ENCODE measurements around the gene DHFR. TPM values are rescaled to one million over a fixed set of nuclear protein-coding genes. Genes with fewer than 3 reads are reported as not detected.

Gene DHFR
- polyA plus RNA-seq, 1 of the 3 experiments (the other 2 are of a cell fraction), result 16.6 TPM

DNA sequence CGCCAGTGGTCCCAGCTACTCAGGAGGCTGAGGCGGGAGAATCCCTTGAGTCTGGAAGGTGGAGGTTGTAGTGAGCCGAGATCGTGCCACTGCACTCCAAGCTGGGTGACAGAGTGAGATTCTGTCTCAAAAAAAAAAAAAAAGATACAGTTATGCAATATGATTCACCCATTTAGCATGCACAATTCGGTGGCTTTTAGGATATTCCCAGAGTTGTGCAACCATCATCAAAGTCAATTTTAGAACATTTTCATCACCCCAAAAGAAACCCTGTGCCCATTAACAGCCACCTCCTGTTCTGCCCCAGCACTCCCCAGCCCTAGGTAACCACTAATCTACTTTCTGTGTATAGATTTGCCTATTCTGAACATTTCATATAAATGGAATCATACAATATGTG, 4.3 kb upstream of the DHFR start:
- H3K36me3 ChIP-seq (replicated peaks in 1 of 2; ENCODE audit: control insufficient read depth in 1 of 2, insufficient read depth in 2 of 2, low read length in 1 of 2), result peaks cover 32 to 58% of the 10 kb centered on the region in 2 experiments
- no peak overlapping the region for H2AFZ ChIP-seq (ENCODE audit: low read depth)
- no peaks in the 10 kb centered on the region for H3K9me3 ChIP-seq
- no peak for DNase-seq
- H3K9ac ChIP-seq, result no peak overlapping the region
- ChIA-PET POLR2A (no interaction called here), CTCF (interaction anchor here (1.6 kb wide), 1 partner anchor 13 kb away, joined by 8 read pairs; no protein-coding TSS in a partner anchor)
- peaks cover 2% of the 10 kb centered on the region for H3F3A ChIP-seq (replicated peaks; ENCODE audit: insufficient read depth)
- H3K79me2 ChIP-seq (ENCODE audit: insufficient read depth), result peaks cover 44% of the 10 kb centered on the region
- no peak overlapping the region for H3K4me3 ChIP-seq (ENCODE audit: low read depth in 2 of 2, low read length in 1 of 2)
- H3K4me1 ChIP-seq (ENCODE audit: control insufficient read depth in 1 of 2, insufficient read depth in 2 of 2, low read depth in 1 of 2, low read length in 1 of 2), result peaks cover 6 to 8% of the 10 kb centered on the region in 2 experiments; a peak in 2 of 4 replicates
- H4K20me1 ChIP-seq (ENCODE audit: insufficient read depth), result peaks cover 1% of the 10 kb centered on the region; the same call in 1 of the 2 replicates
- H3K9me2 ChIP-seq, result no peaks in the 10 kb centered on the region
- TF ChIP-seq YY1 (IDR thresholded peaks at IDR 0.05; ENCODE audit: low read depth) (no peak), RAD21 (IDR thresholded peaks at IDR 0.05; ENCODE audit: low read length) (no peak)
- no peak overlapping the region for H3K4me2 ChIP-seq
- H3K27me3 ChIP-seq (ENCODE audit: insufficient read depth), result no peaks in the 10 kb centered on the region
- no peak overlapping the region for H3K27ac ChIP-seq (ENCODE audit: low read depth in 2 of 2, low read length in 1 of 2)
- 79% methylated on average over 5 of the region's 5 CpGs for WGBS (ENCODE audit: low lambda C conversion rate)

DNA sequence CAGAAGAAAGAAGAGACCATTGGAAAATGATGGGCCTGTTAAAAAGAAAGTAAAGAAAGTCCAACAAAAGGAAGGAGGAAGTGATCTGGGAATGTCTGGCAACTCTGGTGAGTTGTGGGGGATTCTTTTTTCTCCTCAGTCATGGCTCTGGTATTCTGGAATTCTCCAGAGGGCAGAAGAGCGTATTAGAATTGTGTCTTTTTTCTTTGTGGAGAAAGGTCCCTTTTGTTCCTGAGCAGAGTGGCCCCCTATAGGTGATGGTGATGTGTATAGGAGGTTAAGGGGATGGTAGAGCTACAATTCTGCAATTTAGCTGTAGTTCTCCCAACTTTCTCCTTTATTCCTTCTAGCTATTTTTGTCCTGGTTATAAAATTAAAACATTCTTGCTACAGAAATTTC, 1.6 kb upstream of the DHFR start:
- H3K4me1 ChIP-seq (ENCODE audit: control insufficient read depth in 1 of 2, insufficient read depth in 2 of 2, low read depth in 1 of 2, low read length in 1 of 2), result peaks cover 8 to 15% of the 10 kb centered on the region in 2 experiments; a peak in 2 of 4 replicates
- TF ChIP-seq IRF3 (IDR thresholded peaks at IDR 0.05; ENCODE audit: low read depth, low read length) (no peak), SIN3A (IDR thresholded peaks at IDR 0.05; ENCODE audit: borderline replicate concordance, low read depth, low read length) (no peak), CTCF (IDR thresholded peaks at IDR 0.05) (peak; percentile 33)
- TF ChIP-seq, protein P1, sequence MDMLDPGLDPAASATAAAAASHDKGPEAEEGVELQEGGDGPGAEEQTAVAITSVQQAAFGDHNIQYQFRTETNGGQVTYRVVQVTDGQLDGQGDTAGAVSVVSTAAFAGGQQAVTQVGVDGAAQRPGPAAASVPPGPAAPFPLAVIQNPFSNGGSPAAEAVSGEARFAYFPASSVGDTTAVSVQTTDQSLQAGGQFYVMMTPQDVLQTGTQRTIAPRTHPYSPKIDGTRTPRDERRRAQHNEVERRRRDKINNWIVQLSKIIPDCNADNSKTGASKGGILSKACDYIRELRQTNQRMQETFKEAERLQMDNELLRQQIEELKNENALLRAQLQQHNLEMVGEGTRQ (IDR thresholded peaks at IDR 0.05; ENCODE audit: borderline replicate concordance, low read depth, low read length), result no peak
- POLR2A ChIA-PET, result no interaction called here
- no peak overlapping the region for H3K9ac ChIP-seq
- H3K36me3 ChIP-seq (replicated peaks in 1 of 2; ENCODE audit: control insufficient read depth in 1 of 2, insufficient read depth in 2 of 2, low read length in 1 of 2), result peaks cover 27 to 34% of the 10 kb centered on the region in 2 experiments
- DNase-seq, result no peak
- WGBS (ENCODE audit: low lambda C conversion rate), result 56% methylated on average over 1 of the region's 1 CpG
- H3K4me2 ChIP-seq, result peak overlapping the region; percentile 85; the same call in 1 of the 2 replicates
- H3K27me3 ChIP-seq (ENCODE audit: insufficient read depth), result no peaks in the 10 kb centered on the region
- no peaks in the 10 kb centered on the region for H3K9me3 ChIP-seq
- H4K20me1 ChIP-seq (ENCODE audit: insufficient read depth), result peaks cover 10% of the 10 kb centered on the region
- no peak overlapping the region for H2AFZ ChIP-seq (ENCODE audit: low read depth)
- H3K4me3 ChIP-seq (ENCODE audit: low read depth in 2 of 2, low read length in 1 of 2), result no peak overlapping the region
- H3K27ac ChIP-seq (ENCODE audit: low read depth in 2 of 2, low read length in 1 of 2), result peak overlapping the region in 1 of 2 experiments; percentile 27; a peak in 1 of 4 replicates
- no peaks in the 10 kb centered on the region for H3K9me2 ChIP-seq
- H3F3A ChIP-seq (replicated peaks; ENCODE audit: insufficient read depth), result peaks cover 2% of the 10 kb centered on the region
- peaks cover 28% of the 10 kb centered on the region for H3K79me2 ChIP-seq (ENCODE audit: insufficient read depth)
- CTCF ChIA-PET, result interaction anchor here (1.1 to 2.3 kb wide), 5 partner anchors 10 to 643 kb away, joined by 3 to 10 read pairs (median 5); no protein-coding TSS in a partner anchor
